Pons (tissue), 1 donor: Measurements from ENCODE around the gene SH3BP5L.
"Not testable (repeated sequence)": the region's sequence is repeated elsewhere in the genome, so short reads cannot be mapped to it uniquely, and the experiment has no call there.

Experiments used
- DNase-seq: peaks from one replicate; pipeline ENCODE4 v3.0.0-alpha.2; 2016; ENCODE audit warnings: low spot score

Gene SH3BP5L

GRCh38 chr1:248810000-248810726 is 15.6 kb downstream of the SH3BP5L start:
- DNase-seq: no peak

GRCh38 chr1:248808876-248809275 is 16.8 kb downstream of the SH3BP5L start:
- no peak for DNase-seq

- peak; percentile 57 for DNase-seq
Observed at GRCh38 chr1:248807067-248807737, 18.5 kb downstream of the SH3BP5L start.

- DNase-seq: peak; percentile 64
Observed at GRCh38 chr1:248805876-248806275, 19.8 kb downstream of the SH3BP5L start.

- peak; percentile 75 for DNase-seq
Observed at GRCh38 chr1:248804771-248805681, 20.7 kb downstream of the SH3BP5L start.

GRCh38 chr1:248803501-248803900 is 22.2 kb downstream of the SH3BP5L start:
- DNase-seq: not testable (repeated sequence)

GRCh38 chr1:248802454-248802853 is 23.3 kb downstream of the SH3BP5L start:
- no peak for DNase-seq

GRCh38 chr1:248800459-248800858 is 25.3 kb downstream of the SH3BP5L start:
- no peak for DNase-seq

GRCh38 chr1:248798791-248799190 is 26.9 kb downstream of the SH3BP5L start:
- DNase-seq: no peak

GRCh38 chr1:248794663-248795062 is 31.1 kb downstream of the SH3BP5L start:
- not testable (repeated sequence) for DNase-seq

GRCh38 chr1:248793592-248793991 is 32.1 kb downstream of the SH3BP5L start:
- no peak for DNase-seq

GRCh38 chr1:248792342-248792741 is 33.4 kb downstream of the SH3BP5L start:
- no peak for DNase-seq

GRCh38 chr1:248791010-248791409 is 34.7 kb downstream of the SH3BP5L start:
- DNase-seq: no peak

GRCh38 chr1:248790456-248790855 is 35.3 kb downstream of the SH3BP5L start:
- DNase-seq: no peak

GRCh38 chr1:248789337-248789736 is 36.4 kb downstream of the SH3BP5L start:
- not testable (repeated sequence) for DNase-seq

- DNase-seq: no peak
Observed at GRCh38 chr1:248788327-248788726, 37.4 kb downstream of the SH3BP5L start.

GRCh38 chr1:248787430-248787829 is 38.3 kb downstream of the SH3BP5L start:
- DNase-seq: no peak

- no peak for DNase-seq
Observed at GRCh38 chr1:248786156-248786555, 39.6 kb downstream of the SH3BP5L start.

- DNase-seq: no peak
Observed at GRCh38 chr1:248783367-248783766, 42.3 kb downstream of the SH3BP5L start.

GRCh38 chr1:248782416-248783141 is 43.1 kb downstream of the SH3BP5L start:
- no peak for DNase-seq

- DNase-seq: no peak
Observed at GRCh38 chr1:248779350-248779749, 46.4 kb downstream of the SH3BP5L start.

- DNase-seq: no peak
Observed at GRCh38 chr1:248778906-248779305, 46.8 kb downstream of the SH3BP5L start.
